GM19455 (cell line): ENCODE results near the gene USP47.

Source experiments
- ATAC-seq: cut with Tn5 transposase; IDR thresholded peaks from one replicate; pipeline ENCODE4 v1.9.1; 2021; ENCODE audit not compliant: unreplicated experiment

The USP47 gene

DNA sequence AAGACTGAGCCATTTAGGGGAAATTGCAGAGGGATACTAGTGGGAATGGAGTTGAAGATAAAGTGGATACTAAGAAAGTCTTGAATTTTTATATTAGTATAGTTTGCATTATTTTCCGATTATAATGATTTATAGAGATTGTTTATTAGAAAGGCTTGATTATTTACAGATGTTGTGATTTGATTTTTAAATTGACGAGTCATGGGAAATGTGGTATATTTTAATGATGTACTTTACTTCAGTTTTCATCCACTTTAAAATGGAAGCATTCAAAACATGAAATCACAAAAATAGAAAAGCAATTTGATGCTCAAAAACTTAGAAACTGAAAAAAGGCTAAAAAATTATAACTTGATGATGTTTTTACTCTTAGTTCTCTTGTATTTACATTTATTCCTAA is 21.2 kb downstream of the USP47 start:
- no peak for ATAC-seq

DNA sequence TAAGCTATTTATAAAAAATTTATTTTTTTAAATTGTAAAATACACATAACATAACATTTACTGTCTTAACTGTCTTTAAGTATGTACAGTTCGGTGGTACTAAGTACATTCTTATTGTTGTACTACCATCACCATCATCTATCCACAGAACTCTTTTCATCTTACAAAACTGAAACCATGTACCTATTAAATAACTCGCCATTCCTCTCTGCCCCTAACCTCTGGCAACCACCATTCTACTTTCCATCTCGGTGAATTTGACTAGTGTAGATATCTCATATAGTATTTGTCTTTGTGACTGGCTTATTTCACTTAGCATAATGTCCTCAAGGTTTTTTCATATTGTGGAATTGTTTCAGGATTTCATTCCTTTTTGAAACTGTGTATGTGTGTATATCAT is 22.6 kb downstream of the USP47 start:
- no peak for ATAC-seq

DNA sequence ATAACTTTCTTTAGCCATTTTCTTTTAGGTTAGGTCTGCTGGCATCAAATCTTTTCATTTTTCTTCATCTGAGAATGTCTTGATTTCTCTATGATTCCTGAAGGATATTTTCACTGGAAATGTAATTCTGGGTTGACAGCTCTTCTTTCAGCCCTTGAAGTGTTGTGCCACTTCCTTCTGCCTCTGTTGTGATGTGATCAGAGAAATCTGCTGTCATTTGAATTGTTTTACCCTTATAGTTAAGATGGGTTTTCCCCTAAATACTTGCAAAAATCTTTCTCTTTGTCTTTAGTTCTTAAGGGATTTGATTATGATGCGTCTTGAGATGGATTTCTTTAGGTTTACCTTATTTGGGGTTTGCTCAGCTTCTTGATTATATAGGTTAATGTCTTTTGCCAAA is 23.0 kb downstream of the USP47 start:
- no peak for ATAC-seq

- ATAC-seq, result no peak
Measured at GRCh38 chr11:11865449-11865848, 23.7 kb downstream of the USP47 start.

DNA sequence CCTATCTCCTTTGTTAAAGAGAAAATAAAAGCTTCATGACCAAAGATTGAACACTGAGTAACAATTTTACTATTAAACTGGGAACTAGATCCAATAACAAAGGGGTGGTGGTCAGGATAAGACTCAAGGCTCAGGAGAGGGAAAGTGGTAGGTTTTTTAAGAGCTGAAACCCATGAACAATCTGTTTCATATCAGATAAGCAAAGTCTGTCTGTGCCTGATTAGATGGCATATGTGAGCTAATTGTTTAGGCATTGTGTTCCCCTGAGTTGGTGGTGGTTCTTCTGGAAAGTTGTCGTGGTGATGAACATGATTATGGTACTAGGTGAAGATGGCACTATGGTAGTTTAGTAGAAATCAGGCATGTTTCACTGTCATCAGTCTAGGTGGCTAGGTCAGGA is 24.4 kb downstream of the USP47 start:
- no peak for ATAC-seq

DNA sequence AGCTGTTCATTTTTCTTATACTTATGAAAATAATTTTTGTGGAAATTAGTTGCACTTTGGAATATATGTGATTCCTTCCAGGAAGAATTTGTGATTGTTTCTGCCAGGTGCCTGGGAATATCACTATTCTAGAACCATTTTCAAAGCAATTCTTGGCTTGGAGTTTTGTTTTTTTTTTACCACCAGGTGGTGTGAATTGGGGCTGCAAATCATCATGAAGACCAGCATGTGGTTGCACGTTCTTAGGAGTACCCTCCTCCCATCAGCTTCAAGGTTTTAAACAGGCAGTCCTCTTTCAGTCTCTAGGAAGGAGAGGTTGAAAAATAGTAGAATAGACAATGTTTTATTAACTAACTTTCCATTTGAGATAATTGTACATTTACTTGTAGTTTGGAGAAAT is 25.9 kb downstream of the USP47 start:
- no peak for ATAC-seq

DNA sequence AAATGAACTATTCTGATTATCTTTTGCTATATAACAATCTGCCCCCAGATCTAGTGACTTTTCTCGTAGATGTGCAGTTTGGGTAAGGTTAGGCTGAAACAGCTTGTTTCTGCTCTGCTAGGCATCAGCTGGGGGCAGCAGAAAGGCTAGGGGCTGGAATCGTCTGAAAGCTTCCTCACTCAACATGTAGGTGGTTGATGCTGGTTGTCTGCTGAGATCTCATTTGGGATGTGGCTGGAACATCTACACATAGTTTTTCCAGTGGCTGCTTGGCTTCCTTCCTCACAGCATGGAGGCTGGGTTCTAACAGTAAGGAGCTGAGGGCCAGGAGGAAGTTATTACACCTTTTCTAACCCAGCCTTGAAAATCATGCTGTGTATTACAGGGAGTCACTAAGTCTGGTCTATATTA is 30.2 kb downstream of the USP47 start:
- no peak for ATAC-seq

DNA sequence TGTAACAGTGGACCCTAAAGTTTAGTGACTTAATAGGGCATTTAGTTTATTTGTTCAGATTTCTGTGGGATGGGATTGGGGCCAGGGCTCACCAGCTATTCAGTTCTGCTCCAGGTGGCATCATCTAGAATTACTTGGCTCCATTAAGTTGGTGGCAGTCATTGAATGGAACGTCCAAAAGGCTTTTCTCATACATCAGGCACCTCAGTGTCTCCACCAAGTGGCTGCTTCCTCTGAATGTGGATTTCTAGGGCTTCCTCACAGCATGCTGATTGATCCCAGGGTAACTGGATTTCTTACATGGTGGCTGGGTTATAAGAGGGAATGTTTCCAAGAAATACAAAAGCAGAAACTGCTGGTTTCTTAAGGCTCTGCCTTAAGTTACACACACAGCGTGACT is 34.7 kb downstream of the USP47 start:
- ATAC-seq, result no peak

- ATAC-seq, result no peak
Measured at GRCh38 chr11:11880179-11880578, 38.4 kb downstream of the USP47 start.

GRCh38 chr11:11882539-11882938 is 40.8 kb downstream of the USP47 start:
- ATAC-seq, result no peak

DNA sequence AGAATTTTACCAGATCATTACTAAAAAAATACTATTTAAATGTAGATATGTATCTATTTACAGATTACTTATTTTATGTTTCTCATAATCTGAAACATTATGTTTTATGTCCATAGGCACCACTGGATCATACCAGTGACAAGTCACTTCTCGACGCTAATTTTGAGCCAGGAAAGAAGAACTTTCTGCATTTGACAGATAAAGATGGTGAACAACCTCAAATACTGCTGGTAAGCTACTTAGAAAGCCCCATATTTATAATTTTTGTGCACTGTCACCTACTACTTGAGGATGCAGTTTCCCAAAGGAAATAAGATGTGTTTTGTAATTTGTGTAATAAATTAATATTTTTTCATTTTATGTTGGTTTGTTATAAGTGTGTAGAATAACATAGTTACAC is 42.6 kb downstream of the USP47 start:
- ATAC-seq, result no peak

DNA sequence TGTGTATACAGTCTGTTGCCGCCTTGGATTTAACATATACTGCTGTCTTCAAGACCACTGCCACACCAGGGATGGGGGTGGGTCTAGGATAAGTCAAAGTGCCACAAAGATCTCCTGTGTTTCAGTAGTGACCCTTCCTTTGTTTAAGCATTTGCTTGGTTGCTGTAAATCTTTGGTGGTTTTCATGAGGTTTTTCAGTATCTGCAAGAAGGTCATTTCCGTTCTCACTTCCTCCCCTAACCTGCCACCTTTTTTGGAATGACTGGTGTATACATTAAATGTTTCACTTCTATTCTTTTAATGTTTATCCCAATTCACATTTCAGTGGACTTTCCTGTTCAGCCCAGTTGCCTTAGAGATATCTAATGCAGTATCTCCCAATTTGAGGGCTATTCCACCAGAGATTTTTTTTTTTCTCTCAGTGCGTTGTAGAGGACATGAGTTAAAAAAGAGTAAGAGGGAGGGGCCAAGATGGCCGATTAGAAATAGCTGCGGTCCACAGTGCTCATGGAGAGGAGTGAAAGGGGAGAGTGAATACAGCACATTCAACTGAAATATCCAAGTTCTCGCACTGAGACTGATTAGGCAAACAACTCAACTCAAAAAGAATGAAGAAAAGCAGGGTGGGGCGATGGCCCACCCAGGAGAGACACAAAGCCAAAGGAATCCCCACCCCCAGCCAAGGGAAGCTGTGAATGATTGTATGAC is 43.2 kb downstream of the USP47 start:
- ATAC-seq, result peak; percentile 88

- no peak for ATAC-seq
Measured at GRCh38 chr11:11894486-11894885, 52.7 kb downstream of the USP47 start.

DNA sequence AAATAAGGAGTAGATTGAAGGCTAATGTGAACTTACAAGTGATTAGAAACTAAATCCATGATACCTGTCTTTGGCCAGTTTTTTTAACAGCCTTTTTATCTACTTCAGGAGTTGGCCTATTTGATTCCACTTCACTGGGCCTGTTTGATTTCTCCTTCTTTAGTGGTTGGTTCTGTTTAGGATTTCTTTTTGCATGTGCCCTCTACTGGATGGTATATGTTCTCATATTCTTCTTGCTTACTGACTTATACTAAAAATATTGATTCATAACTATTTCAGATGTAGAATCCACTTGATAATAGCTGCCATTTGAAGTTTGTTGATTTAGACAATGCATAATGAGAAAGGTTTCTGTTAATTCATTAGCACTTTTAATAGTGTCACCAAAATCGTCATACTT is 53.9 kb downstream of the USP47 start:
- ATAC-seq, result no peak

DNA sequence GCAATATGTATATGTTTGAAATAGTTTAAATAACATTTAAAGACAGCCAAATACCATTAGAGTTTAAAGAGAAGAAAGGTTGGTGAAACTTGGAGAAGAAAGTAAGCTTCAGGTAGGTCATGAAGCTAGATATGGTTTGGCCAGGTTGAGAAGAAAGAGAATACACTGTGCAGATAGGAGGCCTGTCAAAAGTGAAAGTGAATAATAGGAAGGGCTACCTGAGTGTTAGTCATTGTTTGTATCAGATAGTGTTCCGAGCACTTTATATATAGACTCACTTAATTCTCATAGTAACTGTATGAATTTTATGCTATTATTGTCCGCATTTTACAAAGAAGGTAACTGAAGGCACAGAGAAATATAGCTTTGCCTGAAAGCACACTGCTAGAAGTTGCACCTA is 56.9 kb downstream of the USP47 start:
- no peak for ATAC-seq

- no peak for ATAC-seq
Measured at GRCh38 chr11:11899401-11899800, 57.6 kb downstream of the USP47 start.

DNA sequence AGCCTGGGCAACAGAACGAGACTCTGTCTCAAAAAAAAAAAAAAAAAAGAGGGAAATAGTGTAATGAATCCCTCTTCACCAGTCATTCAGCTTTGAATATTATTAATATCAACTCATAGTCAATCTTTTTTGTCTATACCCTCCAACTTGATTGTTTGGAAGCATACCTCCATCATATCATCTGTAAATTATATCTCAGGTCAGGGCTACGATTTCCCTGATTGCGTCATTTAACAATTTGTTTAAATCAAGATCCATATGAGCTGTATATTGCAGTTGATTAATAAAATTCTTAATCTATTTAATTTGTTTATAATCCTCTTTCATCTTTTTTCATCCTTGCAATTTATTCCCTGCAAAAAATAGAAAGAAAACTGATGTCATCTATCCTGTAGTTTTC is 60.2 kb downstream of the USP47 start:
- ATAC-seq, result no peak

DNA sequence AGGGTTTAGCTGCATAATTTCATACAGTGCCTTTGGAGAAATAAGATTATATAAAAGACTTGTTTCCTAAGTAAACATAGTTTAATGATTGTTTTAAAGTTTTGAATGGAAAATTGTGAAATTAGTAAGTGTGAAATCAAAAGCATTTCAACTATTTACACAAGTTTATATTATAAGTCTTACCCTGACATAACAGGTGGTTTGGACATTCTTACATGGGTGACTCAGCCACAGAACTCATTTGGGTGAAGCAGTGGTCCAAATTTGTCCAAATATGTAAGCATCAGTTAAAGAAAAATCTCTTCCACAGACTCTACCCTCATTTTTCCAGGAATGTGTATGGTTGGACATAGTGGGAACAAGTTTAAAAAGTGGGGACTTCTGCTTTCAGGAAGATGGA is 68.0 kb downstream of the USP47 start:
- ATAC-seq, result no peak

GRCh38 chr11:11910541-11910940 is 68.8 kb downstream of the USP47 start:
- ATAC-seq, result no peak

GRCh38 chr11:11913395-11913794 is 71.6 kb downstream of the USP47 start:
- ATAC-seq, result no peak

GRCh38 chr11:11915625-11916024 is 73.9 kb downstream of the USP47 start:
- ATAC-seq, result no peak

DNA sequence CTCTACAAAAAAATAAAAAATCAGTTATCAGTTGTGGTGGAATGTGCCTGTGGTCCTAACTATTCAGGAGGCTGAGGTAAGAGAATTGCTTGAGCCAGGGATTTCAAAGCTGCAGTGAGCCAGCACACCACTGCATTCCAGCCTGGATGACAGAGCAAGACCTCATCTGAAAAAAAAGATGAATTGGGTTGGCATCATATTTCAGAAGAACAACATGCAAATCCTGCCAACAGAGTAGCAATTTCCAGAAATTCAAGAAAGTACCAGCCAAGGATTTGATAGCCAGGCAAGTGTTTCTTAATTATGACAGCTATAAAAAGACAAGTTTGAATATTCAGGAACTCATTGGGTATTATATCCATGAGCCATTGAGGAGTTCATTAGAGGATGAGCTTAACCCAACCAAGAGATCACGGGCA is 75.2 kb downstream of the USP47 start:
- ATAC-seq, result no peak

DNA sequence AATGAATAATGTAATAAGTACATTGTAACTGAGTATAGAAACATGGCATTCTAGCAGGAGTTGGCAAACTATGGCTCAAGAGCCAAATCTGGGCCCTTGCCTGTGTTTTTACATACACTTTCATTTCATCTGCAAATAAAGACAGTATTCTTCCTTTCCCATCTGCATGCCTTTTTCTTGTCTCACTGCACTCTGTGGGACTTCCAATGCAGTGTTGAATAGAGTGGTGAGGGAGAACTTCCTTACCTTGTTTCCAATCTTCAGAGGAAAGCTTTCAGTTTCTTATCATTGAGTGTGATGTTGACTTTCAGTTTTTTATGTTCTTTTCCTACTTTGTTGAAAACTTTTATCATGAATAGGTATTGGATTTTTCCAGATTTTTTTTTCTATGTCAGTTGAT is 82.1 kb downstream of the USP47 start:
- ATAC-seq, result no peak
